SKM-1 (cell line): Measurements from ENCODE around the gene MYH14.
"Not testable (repeated sequence)": the region's sequence is repeated elsewhere in the genome, so short reads cannot be mapped to it uniquely, and the experiment has no call there.

Source experiments
- DNase-seq: peaks from one replicate; lab custom pipeline; 2025; ENCODE audit not compliant: unreplicated experiment; lab: John Stamatoyannopoulos, UW

MYH14 gene

GRCh38 chr19:50330365-50331078 lies 127.1 kb downstream of the MYH14 start:
- DNase-seq, result no peak

- no peak for DNase-seq
These were observed 128.0 kb downstream of the MYH14 start for GRCh38 chr19:50331221-50331993.

GRCh38 chr19:50331994-50332243 lies 128.5 kb downstream of the MYH14 start:
- no peak for DNase-seq

GRCh38 chr19:50332244-50333038 lies 129.0 kb downstream of the MYH14 start:
- DNase-seq, result no peak

- peak; percentile 47 for DNase-seq
These were observed 129.9 kb downstream of the MYH14 start for GRCh38 chr19:50333235-50333736.

- DNase-seq, result no peak
These were observed 130.6 kb downstream of the MYH14 start for GRCh38 chr19:50333737-50334617.

- DNase-seq, result no peak
These were observed 131.5 kb downstream of the MYH14 start for GRCh38 chr19:50334741-50335421.

GRCh38 chr19:50337031-50337430 lies 133.6 kb downstream of the MYH14 start:
- DNase-seq, result not testable (repeated sequence)

- no peak for DNase-seq
These were observed 136.9 kb downstream of the MYH14 start for GRCh38 chr19:50340331-50340730.

GRCh38 chr19:50341091-50341564 lies 137.7 kb downstream of the MYH14 start:
- peak; percentile 50 for DNase-seq

- DNase-seq, result no peak
These were observed 141.4 kb downstream of the MYH14 start for GRCh38 chr19:50344661-50345318.

- DNase-seq, result not testable (repeated sequence)
These were observed 143.7 kb downstream of the MYH14 start for GRCh38 chr19:50347089-50347581.

GRCh38 chr19:50349277-50350057 lies 146.0 kb downstream of the MYH14 start:
- no peak for DNase-seq

- no peak for DNase-seq
These were observed 148.8 kb downstream of the MYH14 start for GRCh38 chr19:50352242-50352641.

- DNase-seq, result not testable (repeated sequence)
These were observed 150.1 kb downstream of the MYH14 start for GRCh38 chr19:50353487-50353880.

- DNase-seq, result no peak
These were observed 153.3 kb downstream of the MYH14 start for GRCh38 chr19:50356691-50357177.

GRCh38 chr19:50357178-50358100 lies 154.0 kb downstream of the MYH14 start:
- DNase-seq, result no peak
